HG03066 (cell line): ENCODE data around the gene ZNF587B.
"Not testable (repeated sequence)": the region's sequence is repeated elsewhere in the genome, so short reads cannot be mapped to it uniquely, and the experiment has no call there.

Experiments
- ATAC-seq: cut with Tn5 transposase; IDR thresholded peaks from one replicate; pipeline ENCODE4 v1.9.1; 2021; ENCODE audit warnings: low read depth; ENCODE audit not compliant: unreplicated experiment

Gene ZNF587B

GRCh38 chr19:57817976-57818375 is 12.1 kb upstream of the ZNF587B start:
- ATAC-seq: no peak

GRCh38 chr19:57818378-57818777 is 11.7 kb upstream of the ZNF587B start:
- no peak for ATAC-seq

GRCh38 chr19:57819475-57820148 is 10.5 kb upstream of the ZNF587B start:
- peak; percentile 88 for ATAC-seq

GRCh38 chr19:57820599-57820998 is 9.5 kb upstream of the ZNF587B start:
- no peak for ATAC-seq

GRCh38 chr19:57821095-57821494 is 9.0 kb upstream of the ZNF587B start:
- ATAC-seq: not testable (repeated sequence)

DNA sequence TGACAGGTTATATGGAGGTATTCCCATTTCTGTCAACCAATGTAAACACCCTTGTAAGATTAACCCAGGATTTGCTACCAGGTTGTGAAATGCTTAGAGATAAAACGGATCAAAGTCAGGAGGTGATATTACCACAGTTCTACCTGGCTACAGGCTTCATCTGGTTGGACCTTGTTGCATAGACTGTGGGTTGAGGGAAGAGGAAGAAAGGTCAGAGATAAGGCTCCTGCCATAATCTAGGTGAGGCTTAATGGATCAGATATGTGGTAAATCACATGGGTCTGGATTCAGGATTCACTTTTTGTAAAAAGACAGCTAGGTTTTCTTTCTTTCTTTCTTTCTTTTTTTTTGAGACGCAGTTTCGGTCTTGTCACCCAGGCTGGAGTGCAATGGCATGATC is 8.6 kb upstream of the ZNF587B start:
- ATAC-seq: not testable (repeated sequence)

- ATAC-seq: not testable (repeated sequence)
Measured at GRCh38 chr19:57823155-57823554, 6.9 kb upstream of the ZNF587B start.

GRCh38 chr19:57823608-57824007 is 6.5 kb upstream of the ZNF587B start:
- not testable (repeated sequence) for ATAC-seq

- no peak for ATAC-seq
Measured at GRCh38 chr19:57825511-57825910, 4.6 kb upstream of the ZNF587B start.

DNA sequence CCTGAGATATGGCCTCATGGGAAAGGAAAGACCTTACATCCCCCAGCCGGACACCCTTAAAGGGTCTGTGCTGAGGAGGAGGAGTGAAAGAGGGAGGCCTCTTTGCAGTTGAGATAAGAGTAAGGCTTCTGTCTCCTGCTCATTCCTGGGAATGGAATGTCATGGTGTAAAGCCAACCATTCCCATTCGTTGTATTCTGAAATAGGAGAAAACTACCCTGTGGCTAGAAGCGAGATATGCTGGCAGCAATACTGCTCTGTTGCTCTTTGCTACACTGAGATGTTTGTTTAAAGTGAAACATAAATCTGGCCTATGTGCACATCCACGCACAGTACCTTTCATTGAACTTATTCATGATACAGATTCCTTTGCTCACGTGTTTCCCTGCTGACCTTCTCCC is 783 bp upstream of the ZNF587B start:
- ATAC-seq: no peak

DNA sequence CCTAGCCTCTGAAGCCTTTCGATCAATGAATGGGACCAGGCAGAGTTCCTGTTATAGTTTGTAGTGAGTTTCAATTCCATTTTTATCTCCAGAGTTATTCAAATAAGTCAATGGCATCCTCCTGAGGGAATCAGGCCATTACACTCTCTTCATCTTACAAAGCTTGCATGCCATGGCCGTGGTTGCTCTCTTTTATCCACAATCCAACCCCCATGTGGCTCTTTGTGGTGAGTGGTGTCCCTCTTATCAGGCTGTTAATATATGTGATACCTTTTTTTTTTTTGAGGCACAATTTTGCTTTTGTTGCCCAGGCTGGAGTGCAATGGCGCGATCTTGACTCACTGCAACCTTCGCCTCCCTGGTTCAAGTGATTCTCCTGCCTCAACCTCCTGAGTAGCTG is 6.9 kb downstream of the ZNF587B start:
- ATAC-seq: not testable (repeated sequence)

DNA sequence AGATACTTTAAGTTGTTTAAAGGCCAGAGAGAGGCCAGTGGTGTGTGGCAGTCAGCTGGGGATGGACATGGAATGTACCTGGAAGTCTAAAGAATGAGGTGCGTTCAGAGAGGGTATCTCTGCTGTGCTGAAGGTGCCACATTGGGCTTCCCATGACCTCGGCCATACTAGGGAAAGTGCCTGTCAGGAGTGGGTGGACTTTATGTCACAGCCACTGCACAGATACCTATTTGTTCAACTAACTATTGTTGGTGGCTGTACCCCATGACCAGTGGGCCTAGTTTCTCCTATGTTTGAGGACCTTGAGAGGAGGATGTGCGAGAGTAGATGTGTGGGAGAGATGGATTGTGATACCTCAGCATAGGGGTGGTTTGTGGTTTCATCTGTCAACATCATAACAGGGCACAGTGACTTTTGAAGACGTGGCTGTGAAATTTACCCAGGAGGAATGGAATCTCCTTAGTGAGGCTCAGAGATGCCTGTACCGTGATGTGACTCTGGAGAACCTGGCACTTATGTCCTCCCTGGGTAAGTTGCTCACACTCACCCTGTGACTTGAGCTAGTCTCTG is 8.6 kb downstream of the ZNF587B start:
- not testable (repeated sequence) for ATAC-seq

GRCh38 chr19:57841122-57841763 is 11.1 kb downstream of the ZNF587B start:
- no peak for ATAC-seq

DNA sequence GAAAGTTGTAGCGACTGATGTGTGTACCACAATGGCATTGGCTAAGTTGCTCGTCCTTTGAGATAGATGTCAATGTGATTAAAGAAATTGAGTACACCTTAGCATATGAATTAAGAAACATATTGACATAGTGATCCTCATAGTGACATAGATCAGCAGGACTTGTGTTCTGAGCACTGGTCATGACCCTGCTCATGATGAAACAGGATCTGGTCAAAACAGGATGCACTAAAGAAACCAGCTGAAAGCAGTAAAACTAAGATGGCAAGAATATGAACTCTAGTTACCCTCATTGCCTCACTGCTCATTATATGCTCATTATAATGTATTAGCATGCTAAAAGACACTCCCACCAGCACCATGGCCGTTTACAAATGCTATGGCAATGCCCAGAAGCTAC is 17.1 kb downstream of the ZNF587B start:
- ATAC-seq: not testable (repeated sequence)

DNA sequence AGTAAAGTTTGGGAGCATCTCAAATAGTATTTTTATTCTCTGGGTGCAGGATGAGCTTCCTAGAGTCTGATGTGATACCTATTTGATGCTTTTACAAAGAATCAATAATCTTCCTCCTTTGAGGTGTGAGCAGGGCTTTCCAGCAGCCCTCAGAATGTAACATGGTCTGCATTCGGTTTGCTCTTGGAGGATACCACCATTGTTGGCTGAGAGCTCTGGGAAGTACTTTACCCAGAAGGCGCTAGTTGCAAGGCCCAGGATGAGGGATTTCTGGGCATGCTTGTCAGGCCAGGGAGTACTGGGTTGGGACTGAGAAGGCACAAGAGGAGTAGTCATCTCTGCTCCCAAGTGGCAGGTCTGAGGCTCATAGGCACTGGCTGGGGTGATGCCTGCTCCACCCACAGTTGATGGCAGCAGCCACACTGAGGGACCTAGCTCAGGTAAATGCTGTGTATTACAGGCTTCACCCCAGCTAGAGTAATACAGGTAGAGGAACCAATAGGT is 19.1 kb downstream of the ZNF587B start:
- ATAC-seq: peak; percentile 25

DNA sequence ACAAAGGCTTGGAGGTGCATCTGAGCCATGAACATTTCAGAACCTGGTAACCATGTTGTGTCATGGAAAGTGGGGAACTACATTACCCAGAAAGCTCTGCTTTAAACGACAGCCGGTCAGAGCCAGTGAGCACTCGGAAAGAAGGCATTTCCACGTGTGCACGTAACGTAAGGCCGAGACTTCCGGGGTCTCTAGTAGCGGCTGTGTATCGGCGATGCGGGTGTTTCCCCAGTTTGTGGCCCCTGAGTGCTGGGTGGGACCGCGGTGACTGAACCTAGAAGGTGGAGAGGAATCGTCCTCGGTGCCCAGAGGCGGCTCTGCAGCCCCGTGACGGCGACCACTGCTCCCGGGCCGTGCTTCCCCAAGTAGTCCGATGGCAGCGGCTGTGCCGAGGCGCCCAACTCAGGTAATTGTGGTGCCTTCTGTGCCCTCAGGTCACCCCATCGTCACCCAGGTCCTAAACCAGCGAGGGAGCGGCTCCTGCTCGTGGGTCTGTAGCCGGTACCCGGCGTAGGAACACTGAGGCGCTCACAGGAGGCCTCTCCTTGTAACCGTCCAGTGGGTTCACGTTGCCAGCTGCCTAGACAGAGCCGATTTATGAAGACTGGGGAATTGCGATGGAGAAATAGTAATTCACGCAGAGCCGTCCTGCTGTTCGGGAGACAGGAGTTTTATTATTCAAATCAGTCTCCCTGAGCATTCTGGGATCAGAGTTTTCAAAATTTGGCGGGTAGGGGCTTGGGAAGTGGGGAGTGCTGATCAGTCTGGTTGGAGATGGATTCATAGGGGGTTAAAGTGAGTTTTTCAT is 19.8 kb downstream of the ZNF587B start, which contains the start of gene ZNF587:
TSS of gene ZNF587 (plus strand) at position 194 of the 808 bp plus-strand sequence. CDS start at position 374, 180 bp downstream.
- peak; percentile 96 for ATAC-seq

DNA sequence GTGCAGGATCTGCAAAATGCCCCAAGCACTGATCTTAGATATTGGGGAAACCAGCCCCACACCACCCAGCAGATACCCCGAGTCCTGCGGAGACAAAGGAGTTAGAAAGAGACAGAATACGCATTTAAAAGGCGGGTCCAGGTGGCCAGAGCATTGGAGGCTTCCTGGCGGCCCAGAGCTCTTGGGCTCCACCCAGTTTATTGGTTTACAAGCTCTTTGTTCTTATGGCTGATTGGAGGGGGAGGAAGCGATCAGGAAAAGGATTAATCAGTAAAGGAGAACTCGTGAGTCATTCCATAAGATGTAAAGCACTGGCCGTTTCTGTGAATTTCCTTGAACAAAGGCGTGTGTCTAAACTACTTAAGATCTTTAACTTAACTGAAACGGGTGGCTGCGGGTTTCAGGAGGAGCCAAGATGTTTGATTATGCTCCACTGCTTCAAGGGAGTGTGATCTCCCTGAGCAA is 20.5 kb downstream of the ZNF587B start:
- ATAC-seq: no peak

- not testable (repeated sequence) for ATAC-seq
Measured at GRCh38 chr19:57851812-57852603, 21.9 kb downstream of the ZNF587B start.

DNA sequence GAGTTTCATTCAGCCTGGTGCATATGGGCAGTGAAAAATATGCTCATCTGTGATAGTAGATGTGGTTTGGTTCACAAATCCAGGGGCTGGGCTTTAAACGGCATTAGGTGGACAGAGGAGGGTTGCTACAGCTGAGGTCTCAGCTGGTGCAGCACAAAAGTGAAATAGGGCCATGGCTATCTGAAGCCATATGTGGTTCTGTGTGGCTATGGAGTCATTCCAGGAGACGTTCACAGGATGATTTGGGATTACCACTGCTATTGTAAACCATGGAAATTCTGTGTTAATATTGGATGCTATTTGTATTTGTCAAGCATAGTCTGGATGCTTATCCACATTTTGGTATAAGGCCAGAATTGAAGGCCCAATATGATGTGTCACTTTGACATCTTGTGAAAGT is 24.0 kb downstream of the ZNF587B start:
- ATAC-seq: not testable (repeated sequence)

DNA sequence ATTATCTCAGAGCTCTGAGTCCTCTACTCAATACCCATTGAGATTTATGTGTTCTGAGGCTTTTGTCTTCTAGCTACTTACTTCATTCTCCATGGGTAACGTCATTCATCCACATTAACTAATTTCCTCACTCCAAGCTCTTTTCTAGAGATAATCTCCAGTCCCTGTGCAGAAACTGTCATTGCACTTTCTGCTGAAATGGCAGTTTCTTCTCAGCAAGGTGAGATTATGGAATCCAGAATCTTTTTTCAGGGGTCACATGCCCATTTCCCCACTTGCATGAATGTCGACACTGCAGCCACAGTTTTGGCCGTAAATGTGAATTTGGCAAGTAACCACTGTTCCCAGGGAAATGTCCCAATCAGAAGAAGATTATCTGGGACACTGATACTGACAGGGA is 32.3 kb downstream of the ZNF587B start:
- ATAC-seq: not testable (repeated sequence)
